Stimulated activated CD4-positive, alpha-beta T cell treated with anti-CD3 and anti-CD28 coated beads, Interleukin-1b, Interleukin-23, amount 100 ng/mL, for 24 hours (primary cell): Measurements from ENCODE around the gene XRCC4.

ENCODE experiments used
- DNase-seq, 4 experiments: peaks; one replicate each; pipeline ENCODE4 v3.0.0-alpha.2; 2020; ENCODE audit warnings: low read depth in 4 of 4, low spot score in 1 of 4

The XRCC4 gene

GRCh38 chr5:83071286-83072051 lies 5.9 kb upstream of the XRCC4 start:
- DNase-seq = no peak

- no peak for DNase-seq
Measured at GRCh38 chr5:83072966-83073365, 4.4 kb upstream of the XRCC4 start.

DNA sequence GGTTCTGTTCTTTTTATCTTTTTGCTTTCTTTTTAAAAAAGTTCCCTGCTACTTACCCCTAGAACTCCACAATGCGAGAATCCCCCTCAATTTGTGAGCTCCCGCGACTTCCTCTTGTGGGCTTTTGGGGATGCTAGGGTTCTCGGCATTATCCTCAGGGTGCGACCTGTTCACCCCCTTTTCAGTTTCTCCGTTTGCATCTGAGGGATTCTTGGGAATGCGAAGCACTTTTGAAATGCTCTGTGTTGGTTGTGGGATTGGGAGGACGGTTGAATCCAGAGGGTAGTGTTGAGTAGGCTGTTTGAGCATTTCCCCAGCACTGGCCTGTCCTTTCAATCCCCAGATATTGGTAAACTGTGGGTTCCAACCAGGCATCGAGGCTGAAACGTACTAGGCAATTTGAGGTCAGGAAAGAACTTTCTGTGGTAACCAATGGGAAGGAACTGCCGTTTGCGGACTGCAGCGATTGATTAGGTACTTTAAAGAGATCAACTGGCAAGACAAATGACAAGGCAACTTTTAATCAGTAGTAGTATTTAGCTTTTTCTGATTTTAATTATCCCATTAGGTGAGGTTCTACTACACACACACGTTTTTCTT lies 415 bp downstream of the XRCC4 start:
- DNase-seq = no peak

DNA sequence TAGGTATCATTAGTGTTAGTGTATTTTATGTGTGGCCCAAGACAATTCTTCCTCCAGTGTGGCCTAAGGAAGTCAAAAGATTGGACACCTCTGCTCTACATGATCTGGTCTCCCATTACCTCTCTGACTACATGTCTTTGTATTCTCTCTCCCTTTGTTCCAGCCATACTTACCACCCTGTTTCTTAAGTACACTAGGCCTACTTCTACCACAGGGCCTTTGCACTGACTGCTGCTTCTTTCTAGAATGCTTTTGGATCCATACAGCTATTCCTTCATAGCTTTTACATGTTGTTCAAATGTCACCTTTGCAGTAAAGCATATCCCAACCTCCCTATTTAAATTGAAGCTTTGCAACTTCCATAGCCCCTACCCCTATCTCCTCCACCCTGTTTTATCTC lies 5.4 kb downstream of the XRCC4 start:
- DNase-seq = no peak

- no peak for DNase-seq
Measured at GRCh38 chr5:83084336-83084735, 7.0 kb downstream of the XRCC4 start.

GRCh38 chr5:83085106-83085505 lies 7.8 kb downstream of the XRCC4 start:
- no peak for DNase-seq

DNA sequence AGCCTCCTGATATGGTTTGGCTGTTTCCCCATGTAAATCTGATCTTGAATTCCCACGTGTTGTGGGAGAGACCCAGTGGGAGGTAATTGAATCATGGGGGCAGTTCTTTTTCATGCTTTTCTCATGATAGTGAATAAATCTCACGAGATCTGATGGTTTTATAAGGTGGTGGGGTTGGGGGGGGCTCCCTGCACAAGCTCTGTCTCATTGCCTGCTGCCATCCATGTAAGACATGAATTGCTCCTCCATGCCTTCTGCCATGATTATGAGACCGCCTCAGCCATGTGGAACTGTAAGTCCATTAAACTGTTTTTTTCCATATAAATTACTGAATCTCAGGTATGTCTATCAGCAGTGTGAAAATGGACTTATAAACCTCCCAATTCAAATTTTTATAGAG lies 12.8 kb downstream of the XRCC4 start:
- no peak for DNase-seq

- DNase-seq = no peak
Measured at GRCh38 chr5:83092619-83093018, 15.3 kb downstream of the XRCC4 start.

GRCh38 chr5:83093692-83094091 lies 16.3 kb downstream of the XRCC4 start:
- DNase-seq = no peak

DNA sequence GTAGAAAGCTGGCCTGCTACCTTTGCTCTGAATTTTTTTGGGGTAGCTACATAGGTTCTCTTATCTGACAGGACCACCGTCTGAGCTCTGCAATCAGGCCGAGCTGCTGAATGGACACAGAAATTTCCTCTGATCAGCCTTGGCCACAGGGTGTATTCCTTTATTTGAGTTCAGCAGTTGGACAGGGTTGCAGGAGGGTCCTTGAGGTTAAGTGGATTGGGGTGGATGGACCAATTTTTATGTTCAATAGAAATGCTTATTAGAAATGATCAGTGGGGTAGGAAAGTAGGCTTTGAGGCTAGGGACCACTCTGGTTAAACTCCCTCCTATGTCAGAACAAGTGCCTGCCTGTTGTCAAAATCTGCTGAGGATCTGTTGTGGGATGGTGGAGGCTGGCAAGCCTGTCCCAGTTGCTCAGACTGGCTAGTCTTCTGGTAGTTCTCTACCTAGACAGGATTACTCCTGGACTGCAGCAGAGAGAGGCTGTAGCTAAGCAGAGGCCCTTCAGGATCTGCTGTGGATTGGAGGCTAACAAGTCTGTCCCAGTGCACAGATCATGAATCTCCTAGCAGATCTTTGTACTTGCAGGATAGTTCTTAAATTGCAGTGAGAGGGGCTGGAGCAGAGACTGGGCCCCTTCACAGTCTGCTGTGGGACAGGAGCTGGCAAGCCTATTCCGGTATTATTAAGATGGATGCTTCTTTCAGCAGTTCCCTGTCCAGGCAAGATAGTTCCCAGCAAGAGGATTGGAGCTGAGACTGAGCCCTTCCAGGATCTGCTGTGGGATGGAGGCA lies 18.0 kb downstream of the XRCC4 start:
- DNase-seq = no peak

GRCh38 chr5:83095957-83096539 lies 18.7 kb downstream of the XRCC4 start:
- no peak for DNase-seq

- no peak for DNase-seq
Measured at GRCh38 chr5:83096660-83097339, 19.5 kb downstream of the XRCC4 start.

- DNase-seq = no peak
Measured at GRCh38 chr5:83097689-83098231, 20.4 kb downstream of the XRCC4 start.

GRCh38 chr5:83099001-83099400 lies 21.7 kb downstream of the XRCC4 start:
- no peak for DNase-seq

- no peak for DNase-seq
Measured at GRCh38 chr5:83099445-83099844, 22.1 kb downstream of the XRCC4 start.

DNA sequence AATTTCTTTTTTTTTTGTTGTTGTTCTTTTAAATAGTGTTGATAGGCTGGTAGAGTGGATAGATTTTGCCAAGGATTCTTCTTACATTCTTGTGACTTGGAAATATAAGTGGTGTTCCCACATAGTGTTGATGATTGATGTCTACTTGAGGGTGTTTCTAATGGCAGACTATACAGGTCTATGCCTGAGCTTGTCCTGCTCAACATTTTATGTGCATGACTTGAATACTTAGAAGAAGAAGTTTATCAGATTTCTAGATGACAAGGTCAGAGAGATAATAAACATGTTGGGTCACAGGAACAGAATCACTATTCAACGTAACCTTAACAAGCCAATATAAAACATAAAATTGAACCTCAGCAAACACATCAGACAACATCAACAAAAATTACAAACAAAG lies 24.2 kb downstream of the XRCC4 start:
- no peak for DNase-seq

- no peak for DNase-seq
Measured at GRCh38 chr5:83102364-83102980, 25.1 kb downstream of the XRCC4 start.

DNA sequence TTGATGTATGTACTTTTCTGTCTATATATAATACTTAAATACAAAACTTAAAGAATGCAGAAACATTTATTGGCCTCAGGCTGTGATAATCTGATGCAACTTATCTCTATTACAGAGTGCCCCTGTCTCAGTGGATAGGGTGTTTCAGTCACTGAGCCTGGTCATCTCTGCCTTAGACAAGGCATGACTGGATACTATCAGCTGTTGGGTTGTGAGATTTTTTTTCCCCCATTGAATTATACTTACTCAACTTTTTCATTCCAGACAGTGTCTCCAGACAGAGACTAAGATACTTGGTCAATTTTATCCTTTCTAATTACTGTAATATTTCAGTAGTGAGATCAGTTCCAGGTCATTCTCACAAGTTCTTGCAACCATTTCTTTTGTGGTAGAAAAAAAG lies 26.7 kb downstream of the XRCC4 start:
- no peak for DNase-seq

GRCh38 chr5:83107692-83108420 lies 30.5 kb downstream of the XRCC4 start:
- DNase-seq = no peak

GRCh38 chr5:83109380-83109779 lies 32.0 kb downstream of the XRCC4 start:
- no peak for DNase-seq
